Measurements from ENCODE around the gene SRGAP1.

Gene SRGAP1

DNA sequence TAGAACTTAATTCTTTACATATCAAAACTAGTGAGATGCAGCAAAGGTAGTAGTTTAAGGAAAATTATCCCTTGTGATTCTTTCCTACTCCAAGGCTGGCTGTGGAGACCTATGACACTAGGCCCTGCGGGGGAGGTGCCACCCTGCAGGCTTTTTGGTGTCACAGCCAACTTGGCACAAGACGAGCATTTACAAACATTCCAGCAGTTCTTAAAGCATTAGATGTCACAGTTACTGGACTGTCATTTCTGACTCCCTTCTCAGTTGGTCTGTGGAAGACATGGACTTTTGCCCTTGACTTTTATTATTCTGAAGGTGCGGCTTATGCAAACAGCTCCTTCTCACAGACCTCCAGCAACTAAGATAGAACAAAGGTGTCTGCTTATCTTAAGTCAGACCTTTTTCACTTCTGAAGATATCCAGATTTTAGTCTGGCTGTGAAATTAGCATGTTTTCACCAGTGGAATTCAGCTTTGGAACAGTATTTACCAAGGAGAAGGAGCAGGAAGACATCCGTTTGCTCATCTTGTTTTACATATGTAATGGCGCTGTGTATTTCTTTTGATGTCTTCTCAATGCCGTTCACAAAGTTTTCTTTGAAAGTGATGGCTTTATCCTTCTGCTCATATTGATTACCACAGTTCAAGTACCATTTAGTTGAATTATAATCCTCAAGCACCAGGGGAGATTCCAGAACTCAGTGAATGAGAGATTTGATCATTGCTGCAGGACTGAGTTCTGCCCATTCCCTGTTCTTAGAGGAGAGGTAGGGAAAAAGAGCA is 17.9 kb downstream of the SRGAP1 start:
- TF ChIP-seq CTCF (IDR thresholded peaks at IDR 0.05; ENCODE audit: low read depth, low read length, missing control alignments): no peak
- no peak for DNase-seq (ENCODE audit: low read depth)
- no peak overlapping the region for H3K4me3 ChIP-seq (ENCODE audit: low read depth, low read length)
- in situ Hi-C loops (cut with HindIII; ENCODE audit: low sequenced_read_pairs): no loop called here

- no peak overlapping the region for H3K4me3 ChIP-seq (ENCODE audit: low read depth, low read length)
- TF ChIP-seq CTCF (IDR thresholded peaks at IDR 0.05; ENCODE audit: low read depth, low read length, missing control alignments): no peak
- DNase-seq (ENCODE audit: low read depth): no peak
- in situ Hi-C loops (cut with HindIII; ENCODE audit: low sequenced_read_pairs): no loop called here
Measured at GRCh38 chr12:63862969-63863230, 18.4 kb downstream of the SRGAP1 start.

- in situ Hi-C loops (cut with HindIII; ENCODE audit: low sequenced_read_pairs): no loop called here
- DNase-seq (ENCODE audit: low read depth): no peak
- no peak overlapping the region for H3K4me3 ChIP-seq (ENCODE audit: low read depth, low read length)
- no peak for TF ChIP-seq CTCF (IDR thresholded peaks at IDR 0.05; ENCODE audit: low read depth, low read length, missing control alignments)
Measured at GRCh38 chr12:63863658-63864453, 19.4 kb downstream of the SRGAP1 start.

GRCh38 chr12:63864454-63864706 is 19.9 kb downstream of the SRGAP1 start:
- in situ Hi-C loops (cut with HindIII; ENCODE audit: low sequenced_read_pairs): no loop called here
- no peak for TF ChIP-seq CTCF (IDR thresholded peaks at IDR 0.05; ENCODE audit: low read depth, low read length, missing control alignments)
- H3K4me3 ChIP-seq (ENCODE audit: low read depth, low read length): no peak overlapping the region
- DNase-seq (ENCODE audit: low read depth): no peak

DNA sequence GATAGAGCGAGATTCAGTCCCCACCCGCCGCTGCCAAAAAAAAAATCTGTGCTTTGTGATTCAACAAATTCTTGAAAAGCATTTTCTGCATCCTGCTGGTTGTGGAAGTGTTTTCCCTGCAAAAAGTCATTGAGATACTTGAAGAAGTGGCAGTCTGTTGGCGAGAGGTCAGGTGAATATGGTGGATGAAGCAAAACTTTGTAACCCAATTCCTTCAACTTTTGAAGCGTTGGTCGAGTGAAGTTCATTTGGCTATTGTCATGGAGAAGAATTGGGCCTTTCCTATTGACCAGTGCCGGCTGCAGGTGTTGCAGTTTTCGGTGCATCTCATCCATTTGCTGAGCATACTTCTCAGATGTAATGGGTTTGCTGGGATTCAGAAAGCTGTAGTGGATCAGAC is 20.9 kb downstream of the SRGAP1 start:
- in situ Hi-C loops (cut with HindIII; ENCODE audit: low sequenced_read_pairs): no loop called here
- H3K4me3 ChIP-seq (ENCODE audit: low read depth, low read length): no peak overlapping the region
- no peak for TF ChIP-seq CTCF (IDR thresholded peaks at IDR 0.05; ENCODE audit: low read depth, low read length, missing control alignments)
- DNase-seq (ENCODE audit: low read depth): no peak

DNA sequence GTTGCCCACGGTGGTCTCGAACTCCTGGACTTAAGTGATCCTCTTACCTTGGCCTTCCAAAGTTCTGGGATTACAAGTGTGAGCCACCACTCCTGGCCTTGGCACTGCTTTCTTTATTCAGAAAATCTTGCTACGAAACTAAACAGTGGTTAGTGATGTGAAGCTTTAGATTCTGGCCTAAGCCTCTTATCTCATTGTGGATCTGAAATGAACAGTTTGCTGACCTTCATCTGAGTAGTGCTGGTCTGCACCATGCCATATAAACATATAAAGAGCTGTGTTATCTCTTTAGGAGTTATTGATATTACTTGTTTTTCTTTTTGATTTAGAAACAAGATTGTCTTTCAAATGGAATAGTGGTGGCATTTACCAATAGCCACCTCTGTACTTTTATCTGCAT is 22.6 kb downstream of the SRGAP1 start:
- H3K4me3 ChIP-seq (ENCODE audit: low read depth, low read length): no peak overlapping the region
- TF ChIP-seq CTCF (IDR thresholded peaks at IDR 0.05; ENCODE audit: low read depth, low read length, missing control alignments): no peak
- DNase-seq (ENCODE audit: low read depth): no peak
- in situ Hi-C loops (cut with HindIII; ENCODE audit: low sequenced_read_pairs): no loop called here

All from astrocyte of the cerebellum (primary cell).